Esophagus muscularis mucosa (tissue), 4 donors: ENCODE measurements around the gene USH1G. TPM values are rescaled to one million over a fixed set of nuclear protein-coding genes. Genes with fewer than 3 reads are reported as not detected.

ENCODE experiments used
- DNase-seq: peaks from one replicate; pipeline ENCODE4 v3.0.0-alpha.2; 2017; ENCODE audit errors: extremely low spot score
- H3K27ac ChIP-seq, 4 donors: fragments of 200-600 bp; sonication (generic); replicated peaks in 1 of 4; 1 replicate in 3 of 4; 2 replicates in 1 of 4; pipeline ENCODE4 v1.5.1; 2016 to 2019; ENCODE audit warnings: mild to moderate bottlenecking in 1 of 4
- H3K27me3 ChIP-seq, 4 donors: fragments of 200-600 bp; sonication (generic); one replicate each; pipeline versions ENCODE4 v1.5.1 to v1.6.0; 2016 to 2019
- H3K36me3 ChIP-seq, 4 donors: fragments of 200-600 bp; sonication (generic); one replicate each; pipeline ENCODE4 v1.5.1; 2016 to 2019
- H3K4me1 ChIP-seq, 4 donors: fragments of 200-600 bp; sonication (generic); one replicate each; pipeline ENCODE4 v1.5.1; 2016 to 2019
- H3K4me3 ChIP-seq, 4 donors: fragments of 200-600 bp; sonication (generic); 1 replicate in 2 of 4; 2 replicates in 2 of 4; pipeline ENCODE4 v1.5.1; 2016 to 2019; ENCODE audit warnings: mild to moderate bottlenecking in 4 of 4, moderate library complexity in 1 of 4
- H3K9me3 ChIP-seq, 4 donors: fragments of 200-600 bp; sonication (generic); 1 replicate in 3 of 4; 2 replicates in 1 of 4; pipeline ENCODE4 v1.5.1; 2016 to 2019
- EP300 ChIP-seq: sonication (generic); formaldehyde crosslinking; IDR thresholded peaks from one replicate; pipeline ENCODE4 v1.6.1; 2017; ENCODE audit warnings: antibody characterized with exemption
- POLR2A ChIP-seq: fragments of 450-650 bp; IDR thresholded peaks from one replicate; pipeline ENCODE4 v1.6.1; 2017; ENCODE audit warnings: antibody characterized with exemption, moderate library complexity, mild to moderate bottlenecking, low read depth
- POLR2AphosphoS5 ChIP-seq, 2 donors: sonication (generic); formaldehyde crosslinking; IDR thresholded peaks; one replicate each; pipeline ENCODE4 v1.6.1; 2017; ENCODE audit warnings: antibody characterized with exemption in 2 of 2
- WGBS: methylation state at CpG from one replicate; pipeline ENCODE4 v1.1.5; 2018; 5-methylcytosine and 5-hydroxymethylcytosine counted together
- intact Hi-C: fragments of 100-400 bp; cut with DNase I; formaldehyde crosslinking; loops from one replicate; pipeline ENCODE4 v1.15.1; 2023
- total RNA-seq, 4 donors: library from RNA; depleted of rRNA; stranded (reverse); fragments of >200 nt; gene quantifications; one replicate each; pipeline versions ENCODE4 v1.1.0 to v1.2.1, GENCODE V29; 2016
- TF ChIP-seq, protein P1 (sequence below), 3 experiments: fragments of 200-600 bp in 2 of 3; fragments of 450-650 bp in 1 of 3; sonication (generic) in 2 of 3; IDR thresholded peaks; one replicate each; pipeline ENCODE4 v1.5.1; 2017 to 2019; ENCODE audit warnings: antibody characterized with exemption in 3 of 3, mild to moderate bottlenecking in 2 of 3, moderate library complexity in 1 of 3

Gene USH1G
- total RNA-seq, 4 donors from 2014 or later: 0.39 TPM; not detected in 3

DNA sequence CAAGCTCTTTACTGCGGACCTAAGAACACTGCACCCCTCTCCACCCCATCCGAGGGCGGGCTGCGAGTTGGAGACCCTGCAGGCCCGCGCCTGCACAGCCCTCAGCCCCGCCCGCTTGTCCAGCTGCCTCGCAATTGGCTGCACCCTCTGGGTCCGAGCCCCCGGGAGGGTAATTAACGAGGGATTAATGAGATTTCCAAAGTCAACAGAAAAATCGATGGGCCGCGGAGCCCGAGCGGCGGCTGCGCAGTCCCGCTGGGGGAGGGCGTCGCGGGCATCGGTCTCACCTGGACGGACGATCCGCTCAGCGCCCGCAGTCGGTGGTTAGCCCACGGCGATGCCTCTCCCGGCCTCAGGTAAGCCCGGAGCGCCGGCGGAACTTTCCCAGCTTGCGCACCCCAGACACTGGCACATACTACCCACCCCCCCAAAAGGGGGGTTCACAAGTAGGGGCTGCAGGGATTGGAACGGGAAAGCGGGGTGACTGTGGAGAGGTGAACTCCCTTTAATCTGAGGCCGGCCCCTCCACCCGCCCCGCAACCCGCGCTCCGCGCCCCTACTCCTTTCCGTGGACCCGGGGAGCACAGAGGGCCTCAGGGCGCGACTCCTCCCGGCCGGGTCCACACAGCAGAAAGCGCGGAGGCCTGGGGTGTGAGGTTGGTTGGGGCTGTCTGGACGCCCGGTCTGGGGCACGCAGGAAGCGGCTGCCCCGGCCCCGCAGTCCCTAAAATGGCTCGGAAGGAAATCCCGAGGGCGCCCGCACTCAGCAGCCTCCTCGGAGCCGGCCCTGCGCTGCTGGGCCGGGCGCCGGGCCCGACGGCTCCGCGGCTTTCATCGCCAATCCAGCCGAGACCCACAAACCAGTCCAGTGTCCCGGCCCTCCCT lies 12.8 kb upstream of the USH1G start, which contains the start of gene OTOP3:
Gene OTOP3, plus strand, starts transcription at position 314 of the 885 bp plus-strand sequence. Its CDS starts 24 bp downstream, at position 338.
- TF ChIP-seq EP300: no peak
- no peak for TF ChIP-seq POLR2A
- TF ChIP-seq, protein P1, sequence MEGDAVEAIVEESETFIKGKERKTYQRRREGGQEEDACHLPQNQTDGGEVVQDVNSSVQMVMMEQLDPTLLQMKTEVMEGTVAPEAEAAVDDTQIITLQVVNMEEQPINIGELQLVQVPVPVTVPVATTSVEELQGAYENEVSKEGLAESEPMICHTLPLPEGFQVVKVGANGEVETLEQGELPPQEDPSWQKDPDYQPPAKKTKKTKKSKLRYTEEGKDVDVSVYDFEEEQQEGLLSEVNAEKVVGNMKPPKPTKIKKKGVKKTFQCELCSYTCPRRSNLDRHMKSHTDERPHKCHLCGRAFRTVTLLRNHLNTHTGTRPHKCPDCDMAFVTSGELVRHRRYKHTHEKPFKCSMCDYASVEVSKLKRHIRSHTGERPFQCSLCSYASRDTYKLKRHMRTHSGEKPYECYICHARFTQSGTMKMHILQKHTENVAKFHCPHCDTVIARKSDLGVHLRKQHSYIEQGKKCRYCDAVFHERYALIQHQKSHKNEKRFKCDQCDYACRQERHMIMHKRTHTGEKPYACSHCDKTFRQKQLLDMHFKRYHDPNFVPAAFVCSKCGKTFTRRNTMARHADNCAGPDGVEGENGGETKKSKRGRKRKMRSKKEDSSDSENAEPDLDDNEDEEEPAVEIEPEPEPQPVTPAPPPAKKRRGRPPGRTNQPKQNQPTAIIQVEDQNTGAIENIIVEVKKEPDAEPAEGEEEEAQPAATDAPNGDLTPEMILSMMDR (IDR thresholded peaks at IDR 0.05): no peak
- no peak for TF ChIP-seq POLR2AphosphoS5 (IDR thresholded peaks at IDR 0.05)
- H3K27me3 ChIP-seq: peaks cover 6 to 79% (median 31%) of the 10 kb centered on the region in 4 donors

DNA sequence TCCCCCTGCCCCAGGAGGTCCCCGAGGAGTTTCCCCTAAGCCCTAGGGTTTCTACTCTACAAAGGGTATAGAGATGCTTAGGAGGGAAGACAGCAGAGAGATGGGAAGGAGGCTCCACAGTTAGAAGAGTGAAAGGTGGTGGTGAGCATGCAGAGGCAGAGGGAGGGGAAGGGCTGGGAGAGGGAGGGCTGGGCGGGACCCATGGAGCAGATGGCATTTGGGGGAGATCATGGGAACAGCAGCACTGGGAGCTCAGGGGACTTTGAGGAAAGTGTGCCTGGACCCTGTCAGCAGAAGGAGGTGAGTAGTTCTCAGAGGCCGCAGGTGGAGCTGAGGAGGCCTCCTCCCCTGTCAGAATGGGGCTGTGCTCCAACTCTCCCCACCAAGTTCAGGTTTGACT lies 12.0 kb upstream of the USH1G start:
- no peak for DNase-seq
- no peaks in the 10 kb centered on the region for H3K36me3 ChIP-seq
- H3K4me1 ChIP-seq: peaks cover 0 to 14% (median 12%) of the 10 kb centered on the region in 4 donors
- intact Hi-C loops: no loop called here
- 68% methylated on average over 3 of the region's 3 CpGs for WGBS
- no peak overlapping the region for H3K4me3 ChIP-seq
- H3K9me3 ChIP-seq: no peaks in the 10 kb centered on the region
- no peak overlapping the region for H3K27ac ChIP-seq
- TF ChIP-seq POLR2AphosphoS5 (IDR thresholded peaks at IDR 0.05) (no peak), POLR2A (no peak), EP300 (no peak)
- TF ChIP-seq, protein P1 (IDR thresholded peaks at IDR 0.05): no peak
- peaks cover 6 to 80% (median 31%) of the 10 kb centered on the region in 4 donors for H3K27me3 ChIP-seq

More for the DNA sequence above, 12.8 kb upstream of the USH1G start, which contains the start of gene OTOP3:
- Histone ChIP-seq H3K4me3 (peak within 1 kb of the TSS in 2 of 4 donors; percentile 12 to 13), H3K36me3 (no peaks in the 10 kb centered on the region), H3K9me3 (no peaks in the 10 kb centered on the region), H3K27ac (no peak within 1 kb of the TSS), H3K4me1 (peaks cover 0 to 14% (median 12%) of the 10 kb centered on the region in 4 donors)
- DNase-seq: no peak
- intact Hi-C loops: no loop called here
- 7% methylated on average over 21 of the region's 78 CpGs for WGBS

- H3K36me3 ChIP-seq: no peaks in the 10 kb centered on the region
- no peak overlapping the region for H3K27ac ChIP-seq
- H3K4me3 ChIP-seq: no peak overlapping the region
- peaks cover 3 to 95% (median 10%) of the 10 kb centered on the region in 4 donors for H3K27me3 ChIP-seq
- H3K4me1 ChIP-seq: peaks cover 0 to 5% (median 3%) of the 10 kb centered on the region in 4 donors
- TF ChIP-seq, protein P1 (IDR thresholded peaks at IDR 0.05): no peak
- no peak for TF ChIP-seq POLR2AphosphoS5 (IDR thresholded peaks at IDR 0.05)
- TF ChIP-seq EP300: no peak
- TF ChIP-seq POLR2A: no peak
- WGBS: 93% methylated on average over 22 of the region's 24 CpGs
- no peak for DNase-seq
- intact Hi-C loops: no loop called here
- no peaks in the 10 kb centered on the region for H3K9me3 ChIP-seq
Measured at GRCh38 chr17:74930535-74931036, 7.5 kb upstream of the USH1G start.

- H3K27ac ChIP-seq: no peak overlapping the region
- peaks cover 10 to 12% (median 11%) of the 10 kb centered on the region in 4 donors for H3K4me1 ChIP-seq
- 72% methylated on average over 4 of the region's 6 CpGs for WGBS
- H3K4me3 ChIP-seq: no peak overlapping the region
- DNase-seq: no peak
- TF ChIP-seq EP300: no peak
- no peak for TF ChIP-seq POLR2A
- TF ChIP-seq POLR2AphosphoS5 (IDR thresholded peaks at IDR 0.05): no peak
- TF ChIP-seq, protein P1 (IDR thresholded peaks at IDR 0.05): no peak
- no peaks in the 10 kb centered on the region for H3K36me3 ChIP-seq
- H3K27me3 ChIP-seq: peaks cover under 1 to 95% (median 16%) of the 10 kb centered on the region in 4 donors
- intact Hi-C loops: no loop called here
- H3K9me3 ChIP-seq: no peaks in the 10 kb centered on the region
Measured at GRCh38 chr17:74928786-74929185, 5.7 kb upstream of the USH1G start.
